BJ (cell line): ENCODE data around the gene CLIC3. TPM values are rescaled to one million over a fixed set of nuclear protein-coding genes. Genes with fewer than 3 reads are reported as not detected.

Experiments
- CTCF ChIA-PET: fragments of 350-600 bp; formaldehyde crosslinking; extraction: SDS; loops from one replicate; lab custom pipeline; 2021; ENCODE audit warnings: antibody characterized with exemption, inconsistent platforms; lab: Yijun Ruan, JAX
- POLR2A ChIA-PET: fragments of 300-600 bp; sonication (Branson Sonifier 250); formaldehyde crosslinking; extraction: SDS; loops from one replicate; lab custom pipeline; 2021; ENCODE audit warnings: antibody characterized with exemption; lab: Charles Lee
- DNase-seq: peaks from one replicate; pipeline ENCODE4 v3.0.0-alpha.2; 2011; ENCODE audit warnings: low read depth
- H3K27me3 ChIP-seq: 2 replicates; pipeline ENCODE4 v1.6.0; 2011; ENCODE audit warnings: low read length; ENCODE audit not compliant: control insufficient read depth, insufficient read depth
- H3K36me3 ChIP-seq: 2 replicates; pipeline ENCODE4 v1.5.1; 2011; ENCODE audit warnings: low read length; ENCODE audit not compliant: control insufficient read depth, insufficient read depth
- H3K4me3 ChIP-seq: 2 replicates; pipeline ENCODE4 v1.5.1; 2011; ENCODE audit warnings: low read depth, mild to moderate bottlenecking, control low read depth, low read length
- polyA plus RNA-seq: library from polyadenylated mRNA; depleted of rRNA; stranded (reverse); fragments of >200 nt; gene quantifications from 2 replicates; pipeline ENCODE4 v1.2.3, GENCODE V29; 2011
- TF ChIP-seq, protein P1 (sequence below): IDR thresholded peaks from 2 replicates; pipeline ENCODE4 v1.5.1; 2011; ENCODE audit warnings: low read depth, mild to moderate bottlenecking, control low read depth, inconsistent platforms, low read length, moderate library complexity; ENCODE audit not compliant: insufficient read depth

The CLIC3 gene
- polyA plus RNA-seq, 1 experiment = 4.0 TPM

DNA sequence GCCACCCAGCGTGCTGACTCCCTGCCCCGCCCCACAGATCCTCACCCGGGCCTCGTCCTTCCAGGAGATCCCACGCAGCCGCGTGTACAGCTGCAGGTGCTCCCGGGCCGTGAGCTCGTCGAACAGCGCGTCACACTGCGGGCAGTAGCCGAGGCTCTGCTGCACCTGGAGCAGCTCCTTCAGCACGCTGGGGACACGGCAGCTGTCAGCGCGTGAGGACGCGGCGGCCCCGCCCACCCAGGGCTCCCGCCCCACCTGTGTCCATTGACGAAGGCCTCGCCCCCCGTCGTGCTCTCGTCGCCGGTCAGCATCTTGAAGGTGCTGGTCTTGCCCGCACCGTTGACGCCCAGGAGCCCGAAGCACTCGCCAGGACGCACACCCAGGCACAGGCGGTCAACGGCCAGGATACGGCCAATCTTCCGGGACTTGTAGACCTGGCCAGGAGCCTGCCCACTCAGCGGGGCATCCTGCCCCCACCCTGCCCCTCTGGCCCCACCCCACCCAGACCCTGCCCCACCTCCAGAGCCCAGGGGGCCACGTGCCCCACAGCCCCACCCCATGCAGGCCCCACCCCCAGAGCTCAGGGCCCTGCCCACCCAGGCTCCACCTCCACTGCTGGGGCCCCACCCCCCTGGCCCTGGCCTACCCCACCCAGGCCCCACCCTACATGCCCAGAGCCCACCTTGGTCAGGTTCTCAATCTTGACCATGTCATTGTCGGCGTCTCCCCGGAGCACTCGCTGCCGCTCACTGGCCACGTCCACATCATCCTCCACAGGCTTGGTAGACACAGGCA lies 13.8 kb upstream of the CLIC3 start:
- peaks cover 11% of the 10 kb centered on the region for H3K36me3 ChIP-seq
- H3K27me3 ChIP-seq = no peaks in the 10 kb centered on the region
- ChIA-PET CTCF (interaction anchor here (1.0 to 1.2 kb wide), 2 partner anchors 17 to 19 kb away, joined by 3 read pairs; no protein-coding TSS in a partner anchor), POLR2A (no interaction called here)
- TF ChIP-seq, protein P1, sequence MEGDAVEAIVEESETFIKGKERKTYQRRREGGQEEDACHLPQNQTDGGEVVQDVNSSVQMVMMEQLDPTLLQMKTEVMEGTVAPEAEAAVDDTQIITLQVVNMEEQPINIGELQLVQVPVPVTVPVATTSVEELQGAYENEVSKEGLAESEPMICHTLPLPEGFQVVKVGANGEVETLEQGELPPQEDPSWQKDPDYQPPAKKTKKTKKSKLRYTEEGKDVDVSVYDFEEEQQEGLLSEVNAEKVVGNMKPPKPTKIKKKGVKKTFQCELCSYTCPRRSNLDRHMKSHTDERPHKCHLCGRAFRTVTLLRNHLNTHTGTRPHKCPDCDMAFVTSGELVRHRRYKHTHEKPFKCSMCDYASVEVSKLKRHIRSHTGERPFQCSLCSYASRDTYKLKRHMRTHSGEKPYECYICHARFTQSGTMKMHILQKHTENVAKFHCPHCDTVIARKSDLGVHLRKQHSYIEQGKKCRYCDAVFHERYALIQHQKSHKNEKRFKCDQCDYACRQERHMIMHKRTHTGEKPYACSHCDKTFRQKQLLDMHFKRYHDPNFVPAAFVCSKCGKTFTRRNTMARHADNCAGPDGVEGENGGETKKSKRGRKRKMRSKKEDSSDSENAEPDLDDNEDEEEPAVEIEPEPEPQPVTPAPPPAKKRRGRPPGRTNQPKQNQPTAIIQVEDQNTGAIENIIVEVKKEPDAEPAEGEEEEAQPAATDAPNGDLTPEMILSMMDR = no peak
- no peak for DNase-seq
- no peak overlapping the region for H3K4me3 ChIP-seq

DNA sequence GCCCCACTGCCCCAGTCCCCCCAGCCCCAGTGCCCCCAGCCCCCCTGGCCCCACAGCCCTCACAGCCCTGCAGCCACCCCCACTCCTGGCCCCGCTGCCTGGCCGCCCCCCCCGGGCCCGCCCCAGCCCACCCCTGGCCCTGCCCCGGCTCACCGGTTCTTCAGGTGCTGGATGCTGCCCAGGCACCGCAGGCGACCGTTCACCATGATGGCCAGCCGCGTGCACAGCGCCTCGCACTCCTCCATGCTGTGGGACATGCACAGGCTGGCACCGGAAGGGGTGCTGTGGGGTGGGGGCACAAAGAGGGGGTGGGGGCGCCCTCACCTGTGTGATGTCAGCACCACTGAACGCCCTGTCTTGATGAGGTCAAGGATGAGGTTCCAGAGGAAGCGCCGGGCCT lies 12.8 kb upstream of the CLIC3 start:
- Histone ChIP-seq H3K27me3 (no peaks in the 10 kb centered on the region), H3K36me3 (peaks cover 8% of the 10 kb centered on the region), H3K4me3 (no peak overlapping the region)
- DNase-seq = no peak
- TF ChIP-seq, protein P1 = no peak
- ChIA-PET POLR2A (no interaction called here), CTCF (interaction anchor here (1.0 to 1.2 kb wide), 2 partner anchors 18 to 20 kb away, joined by 3 read pairs; no protein-coding TSS in a partner anchor)

DNA sequence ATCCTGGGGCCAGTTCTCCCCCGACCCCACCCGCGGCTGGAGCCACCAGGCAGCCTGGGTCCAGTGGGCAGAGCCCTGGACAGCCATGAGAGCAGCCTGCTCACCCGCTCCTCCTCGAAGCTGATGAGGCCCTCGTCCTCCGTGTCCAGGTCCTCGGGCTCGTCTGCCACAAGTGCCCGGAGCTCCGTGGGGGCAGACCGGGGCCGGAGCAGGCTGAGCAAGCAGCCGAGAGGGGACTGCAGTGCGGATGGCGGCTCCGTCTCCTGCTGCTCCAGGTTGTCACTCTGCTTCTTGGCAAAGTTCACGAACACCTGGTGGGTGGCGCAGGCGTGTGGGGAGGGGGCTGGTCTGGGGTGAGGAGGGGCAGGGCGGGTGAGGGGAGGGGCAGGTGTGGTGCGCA lies 11.9 kb upstream of the CLIC3 start:
- Histone ChIP-seq H3K27me3 (no peaks in the 10 kb centered on the region), H3K4me3 (no peak overlapping the region), H3K36me3 (peaks cover 8% of the 10 kb centered on the region)
- ChIA-PET POLR2A (no interaction called here), CTCF (interaction anchor here (1.0 to 2.3 kb wide), 2 partner anchors 12 to 21 kb away, joined by 3 to 9 read pairs; partner anchors contain the start of gene ABCA2)
- TF ChIP-seq, protein P1 = no peak
- DNase-seq = no peak

DNA sequence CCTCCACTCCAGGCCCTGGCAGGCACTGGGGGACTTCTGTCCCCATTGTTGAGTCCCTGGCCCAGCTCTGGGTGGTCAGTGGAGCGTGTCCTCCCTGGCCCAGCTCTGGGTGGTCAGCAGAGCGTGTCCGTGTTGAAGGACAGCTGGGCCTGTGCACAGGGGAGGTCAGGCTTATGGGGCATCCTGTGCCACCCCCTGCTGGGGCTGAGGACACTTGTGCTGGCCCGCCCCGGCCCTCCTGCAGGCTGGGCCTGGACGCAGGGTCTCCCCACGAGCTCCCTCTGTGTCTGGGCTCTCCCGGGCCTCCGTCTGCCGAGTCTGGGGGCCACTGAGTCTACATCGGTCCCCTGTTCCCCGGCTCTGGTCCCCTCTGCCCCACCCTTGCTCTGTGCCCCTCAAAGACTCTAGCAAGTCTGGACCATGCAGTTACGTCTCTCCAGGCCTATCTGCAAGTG lies 11.5 kb upstream of the CLIC3 start:
- Histone ChIP-seq H3K36me3 (peaks cover 8% of the 10 kb centered on the region), H3K27me3 (no peaks in the 10 kb centered on the region), H3K4me3 (no peak overlapping the region)
- ChIA-PET CTCF (interaction anchor here (0.8 to 2.3 kb wide), 4 partner anchors 9 to 56 kb away, joined by 3 to 9 read pairs (median 3); partner anchors contain the start of gene ABCA2), POLR2A (interaction anchor here (0.5 kb wide), 1 partner anchor 9 kb away, joined by 3 read pairs; no protein-coding TSS in a partner anchor)
- DNase-seq = no peak
- TF ChIP-seq, protein P1 = no peak

DNA sequence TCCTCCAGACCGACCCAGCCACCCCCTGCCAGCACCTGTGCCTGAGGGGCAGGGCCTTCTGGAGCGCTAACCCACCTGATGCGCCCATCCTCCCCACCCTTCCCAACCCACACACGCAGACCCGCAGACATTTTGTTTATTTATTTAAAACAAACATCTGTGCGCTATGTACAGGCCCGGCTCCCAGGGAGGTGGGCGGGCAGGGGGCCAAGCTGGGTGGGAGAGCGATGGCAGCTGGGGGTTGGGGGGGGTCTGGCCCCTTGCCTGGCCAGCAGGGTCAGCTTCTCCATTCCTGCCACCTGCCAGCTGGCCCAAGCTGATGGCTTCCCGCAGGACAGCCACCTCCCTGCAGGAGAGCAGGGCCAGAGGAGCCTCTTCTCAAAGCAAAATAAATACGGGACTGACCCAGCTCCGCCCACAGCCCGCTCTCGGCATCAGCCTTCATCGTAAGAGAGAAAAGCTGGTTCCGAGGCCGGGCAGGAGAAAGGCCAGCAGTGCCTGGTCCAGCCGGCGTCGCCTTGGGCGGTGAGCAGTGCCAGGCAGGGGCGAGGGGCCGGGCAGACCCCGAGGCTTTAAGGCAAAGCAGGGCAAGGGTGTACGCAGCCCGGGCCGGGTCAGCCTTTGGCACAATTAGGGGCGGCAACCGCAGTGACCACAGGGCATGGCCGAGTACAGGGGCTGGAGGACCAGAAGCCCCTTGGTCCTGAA lies 10.9 kb upstream of the CLIC3 start:
- DNase-seq = no peak
- Histone ChIP-seq H3K27me3 (no peaks in the 10 kb centered on the region), H3K4me3 (no peak overlapping the region), H3K36me3 (peaks cover 7% of the 10 kb centered on the region)
- POLR2A ChIA-PET = interaction anchor here (0.5 kb wide), 1 partner anchor 8 kb away, joined by 3 read pairs; no protein-coding TSS in a partner anchor
- TF ChIP-seq, protein P1 = no peak
- CTCF ChIA-PET = interaction anchor here (0.8 to 2.3 kb wide), 4 partner anchors 10 to 57 kb away, joined by 3 to 9 read pairs (median 3); partner anchors contain the start of gene ABCA2
